Gastroesophageal sphincter (tissue), 4 donors: ENCODE results near the gene APEH. TPM values are rescaled to one million over a fixed set of nuclear protein-coding genes. Genes with fewer than 3 reads are reported as not detected.

Experiments used
- ATAC-seq: fragments of 150-250 bp; one replicate; pipeline ENCODE4 v1.9.1; 2016; ENCODE audit warnings: mild to moderate bottlenecking, moderate library complexity
- H3K27ac ChIP-seq, 4 donors: fragments of 200-600 bp; sonication (generic) in 3 of 4; 1 replicate in 3 of 4; 2 replicates in 1 of 4; pipeline ENCODE4 v1.5.1; 2016 to 2019
- H3K27me3 ChIP-seq: fragments of 200-600 bp; sonication (generic); one replicate; pipeline ENCODE4 v1.5.1; 2019
- H3K36me3 ChIP-seq, 2 donors: fragments of 200-600 bp; sonication (generic); one replicate each; pipeline ENCODE4 v1.5.1; 2019; ENCODE audit warnings: control low read depth in 1 of 2
- H3K4me1 ChIP-seq, 3 donors: fragments of 200-600 bp; sonication (generic); 1 replicate in 2 of 3; 2 replicates in 1 of 3; pipeline ENCODE4 v1.5.1; 2016 to 2019; ENCODE audit warnings: control low read depth in 2 of 3
- H3K4me3 ChIP-seq, 2 donors: fragments of 200-600 bp; sonication (generic); one replicate each; pipeline ENCODE4 v1.5.1; 2019; ENCODE audit warnings: mild to moderate bottlenecking in 1 of 2, moderate library complexity in 1 of 2
- H3K9me3 ChIP-seq, 3 donors: fragments of 200-600 bp; sonication (generic); one replicate each; pipeline ENCODE4 v1.5.1; 2017 to 2019; ENCODE audit warnings: control low read depth in 2 of 3
- CTCF ChIP-seq, 4 experiments: fragments of 200-600 bp in 2 of 4; fragments of 450-650 bp in 2 of 4; sonication (generic) in 1 of 4; IDR thresholded peaks; one replicate each; pipeline ENCODE4 v1.5.1; 2017 to 2019; ENCODE audit warnings: antibody characterized with exemption in 4 of 4, mild to moderate bottlenecking in 2 of 4, moderate library complexity in 2 of 4
- EP300 ChIP-seq: sonication (generic); formaldehyde crosslinking; IDR thresholded peaks from one replicate; pipeline ENCODE4 v1.6.1; 2017; ENCODE audit warnings: antibody characterized with exemption, mild to moderate bottlenecking
- POLR2A ChIP-seq, 2 donors: fragments of 450-650 bp; IDR thresholded peaks; one replicate each; pipeline ENCODE4 v1.6.1; 2017; ENCODE audit warnings: antibody characterized with exemption in 2 of 2, mild to moderate bottlenecking in 2 of 2, moderate library complexity in 1 of 2
- POLR2AphosphoS5 ChIP-seq: sonication (generic); formaldehyde crosslinking; IDR thresholded peaks from one replicate; pipeline ENCODE4 v1.6.1; 2017; ENCODE audit warnings: antibody characterized with exemption
- WGBS, 2 donors: methylation state at CpG; one replicate each; pipeline ENCODE4 v1.1.5; 2018; ENCODE audit warnings: low coverage in 1 of 2; 5-methylcytosine and 5-hydroxymethylcytosine counted together
- total RNA-seq, 4 donors: library from RNA; depleted of rRNA; stranded (reverse); fragments of >200 nt; gene quantifications; one replicate each; pipeline ENCODE4 v1.1.0, GENCODE V29; 2016

The APEH gene
- total RNA-seq, 4 donors from 2014 or later, result 61.4 to 80.2 (median 71.5) TPM

DNA sequence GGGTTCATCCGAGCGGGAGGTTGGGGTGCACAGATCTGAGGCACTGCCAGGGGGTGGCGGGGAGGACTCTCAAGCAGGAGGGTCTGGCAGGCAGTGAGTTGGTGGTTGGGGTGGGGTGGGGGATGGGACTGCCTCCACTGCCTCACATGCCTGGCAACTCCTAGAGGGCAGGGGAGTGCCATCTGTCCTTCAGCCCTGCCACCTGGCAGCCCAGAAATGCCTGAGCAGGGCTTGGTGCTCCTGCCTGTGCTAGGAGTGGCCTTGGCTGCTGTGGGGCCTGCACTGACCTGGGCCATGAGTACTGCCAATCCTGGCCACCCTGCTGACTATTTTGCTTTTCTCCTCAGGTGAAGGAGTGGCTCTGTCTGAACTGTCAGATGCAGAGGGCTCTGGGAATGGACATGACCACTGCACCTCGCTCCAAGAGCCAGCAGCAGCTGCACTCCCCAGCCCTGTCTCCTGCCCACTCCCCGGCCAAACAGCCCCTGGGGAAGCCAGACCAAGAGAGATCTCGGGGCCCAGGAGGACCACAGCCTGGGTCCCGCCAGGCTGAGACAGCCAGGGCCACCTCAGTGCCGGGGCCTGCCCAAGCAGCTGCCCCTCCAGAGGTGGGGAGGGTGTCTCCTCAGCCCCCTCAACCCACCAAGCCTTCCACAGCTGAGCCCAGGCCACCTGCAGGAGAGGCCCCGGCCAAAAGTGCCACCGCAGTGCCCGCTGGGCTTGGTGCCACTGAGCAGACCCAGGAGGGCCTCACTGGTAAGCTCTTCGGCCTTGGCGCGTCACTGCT is 32.0 kb upstream of the APEH start:
- Histone ChIP-seq H3K9me3 (no peaks in the 10 kb centered on the region), H3K27me3 (no peaks in the 10 kb centered on the region), H3K4me3 (no peak overlapping the region), H3K36me3 (no peaks in the 10 kb centered on the region), H3K27ac (no peak overlapping the region), H3K4me1 (no peaks in the 10 kb centered on the region)
- WGBS, 2 donors, result no CpG with 5 or more reads among the region's 14 CpGs
- ATAC-seq, result no peak
- no peak for TF ChIP-seq POLR2A (IDR thresholded peaks at IDR 0.05)
- TF ChIP-seq CTCF (IDR thresholded peaks at IDR 0.05), result no peak
- no peak for TF ChIP-seq EP300

DNA sequence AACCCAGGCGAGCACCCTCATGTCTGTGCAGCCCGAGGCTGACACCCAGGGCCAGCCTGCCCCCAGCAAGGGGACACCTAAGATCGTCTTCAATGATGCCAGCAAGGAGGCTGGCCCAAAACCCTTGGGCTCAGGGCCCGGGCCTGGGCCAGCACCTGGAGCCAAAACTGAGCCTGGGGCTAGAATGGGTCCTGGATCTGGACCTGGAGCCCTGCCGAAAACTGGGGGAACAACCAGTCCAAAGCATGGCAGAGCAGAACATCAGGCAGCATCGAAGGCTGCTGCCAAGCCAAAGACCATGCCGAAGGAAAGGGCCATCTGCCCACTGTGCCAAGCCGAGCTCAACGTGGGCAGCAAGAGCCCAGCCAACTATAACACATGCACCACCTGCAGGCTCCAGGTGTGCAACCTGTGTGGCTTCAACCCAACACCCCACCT is 31.4 kb upstream of the APEH start:
- H3K27ac ChIP-seq, result no peak overlapping the region
- H3K36me3 ChIP-seq, result no peaks in the 10 kb centered on the region
- TF ChIP-seq POLR2A (IDR thresholded peaks at IDR 0.05) (no peak), CTCF (IDR thresholded peaks at IDR 0.05) (no peak), EP300 (no peak), POLR2AphosphoS5 (no peak)
- no CpG with 5 or more reads among the region's 9 CpGs for WGBS, 2 donors
- H3K4me3 ChIP-seq, result no peak overlapping the region
- no peaks in the 10 kb centered on the region for H3K4me1 ChIP-seq
- ATAC-seq, result no peak
- H3K9me3 ChIP-seq, result no peaks in the 10 kb centered on the region
- no peaks in the 10 kb centered on the region for H3K27me3 ChIP-seq

GRCh38 chr3:49644684-49645083 is 29.5 kb upstream of the APEH start:
- Histone ChIP-seq H3K9me3 (no peaks in the 10 kb centered on the region), H3K27ac (no peak overlapping the region), H3K4me3 (no peak overlapping the region), H3K4me1 (no peaks in the 10 kb centered on the region), H3K27me3 (no peaks in the 10 kb centered on the region), H3K36me3 (no peaks in the 10 kb centered on the region)
- TF ChIP-seq POLR2A (IDR thresholded peaks at IDR 0.05), result no peak
- no peak for TF ChIP-seq CTCF (IDR thresholded peaks at IDR 0.05)
- no peak for TF ChIP-seq EP300
- no peak for TF ChIP-seq POLR2AphosphoS5
- no peak for ATAC-seq
- WGBS, 2 donors, result 72 to 100% methylated on average over 1 to 6 of the region's 8 CpGs

- Histone ChIP-seq H3K4me1 (no peaks in the 10 kb centered on the region), H3K36me3 (no peaks in the 10 kb centered on the region), H3K9me3 (no peaks in the 10 kb centered on the region), H3K27me3 (no peaks in the 10 kb centered on the region), H3K27ac (no peak overlapping the region), H3K4me3 (no peak overlapping the region)
- WGBS, 2 donors, result 60 to 78% methylated on average over 1 to 2 of the region's 3 CpGs
- no peak for ATAC-seq
- TF ChIP-seq EP300 (no peak), CTCF (IDR thresholded peaks at IDR 0.05) (no peak), POLR2AphosphoS5 (no peak), POLR2A (IDR thresholded peaks at IDR 0.05) (no peak)
These were observed 27.9 kb upstream of the APEH start for GRCh38 chr3:49646236-49646635.

DNA sequence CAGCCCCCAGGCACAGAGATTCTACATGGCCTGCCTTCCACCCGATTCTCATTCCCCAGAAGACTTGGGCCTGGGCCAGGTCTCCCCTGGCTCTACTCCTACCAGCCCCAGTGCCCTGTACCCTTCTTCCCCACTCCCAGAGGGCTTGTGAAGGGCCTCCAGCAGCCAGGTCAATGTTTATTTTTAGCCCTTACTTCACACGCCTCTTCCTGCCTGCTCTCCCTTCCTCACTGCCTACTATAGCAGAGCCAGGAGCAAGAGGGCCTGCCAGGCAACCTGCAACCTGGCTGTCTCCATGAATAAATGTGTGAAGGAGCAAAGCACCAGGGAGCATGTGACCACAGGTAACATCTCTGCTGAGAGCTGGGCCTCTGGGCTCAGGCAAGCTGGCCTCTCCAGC is 26.4 kb upstream of the APEH start:
- 45 to 78% methylated on average over 1 to 2 of the region's 2 CpGs for WGBS, 2 donors
- Histone ChIP-seq H3K4me1 (no peaks in the 10 kb centered on the region), H3K4me3 (no peak overlapping the region), H3K36me3 (no peaks in the 10 kb centered on the region), H3K9me3 (no peaks in the 10 kb centered on the region), H3K27ac (no peak overlapping the region), H3K27me3 (no peaks in the 10 kb centered on the region)
- ATAC-seq, result no peak
- TF ChIP-seq EP300 (no peak), POLR2A (IDR thresholded peaks at IDR 0.05) (no peak), CTCF (IDR thresholded peaks at IDR 0.05) (no peak), POLR2AphosphoS5 (no peak)
